ENCODE data around the gene KRTAP3-3.

KRTAP3-3 gene

DNA sequence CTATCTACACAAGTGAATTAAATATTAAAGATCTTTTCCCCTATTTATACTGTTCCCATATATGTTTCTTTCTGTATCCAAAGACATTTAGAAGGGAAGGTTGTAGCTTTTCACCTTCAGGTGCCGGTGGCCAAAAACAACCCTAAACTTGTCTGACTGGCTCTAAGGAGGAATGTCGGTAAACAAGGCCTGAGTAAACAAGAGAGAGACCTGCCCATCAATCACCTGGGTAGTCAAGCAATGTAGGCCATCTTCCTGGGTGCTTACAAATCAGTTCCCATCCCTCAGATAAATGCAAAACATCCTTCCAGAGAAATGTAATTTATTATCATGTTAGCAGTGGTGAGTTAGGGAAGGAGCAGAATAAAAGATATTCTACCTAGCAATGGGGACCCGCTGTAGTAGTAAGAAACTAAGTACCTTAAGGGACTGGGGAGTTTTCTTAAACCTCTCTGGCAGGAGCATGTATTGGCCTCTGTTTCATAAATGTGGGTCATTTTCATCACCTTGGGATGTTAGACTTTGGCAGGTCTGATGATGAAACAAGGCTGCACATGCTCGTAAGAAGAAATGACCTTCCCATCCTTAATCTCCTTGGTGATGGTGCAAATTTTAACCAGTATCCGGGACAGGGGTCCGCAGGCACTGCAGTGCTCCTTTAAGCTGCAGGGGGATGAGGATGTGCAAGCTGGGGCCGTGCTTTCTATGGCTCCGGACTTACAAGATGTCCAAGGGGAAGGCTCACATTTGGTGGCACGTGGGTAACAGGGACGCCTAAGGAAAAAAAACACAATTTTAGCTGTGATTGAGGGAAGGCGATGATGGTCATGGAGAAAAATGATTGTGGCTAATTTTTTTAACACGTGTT is 35.6 kb downstream of the KRTAP3-3 start:
- no peak for DNase-seq (ENCODE audit: low spot score)

DNA sequence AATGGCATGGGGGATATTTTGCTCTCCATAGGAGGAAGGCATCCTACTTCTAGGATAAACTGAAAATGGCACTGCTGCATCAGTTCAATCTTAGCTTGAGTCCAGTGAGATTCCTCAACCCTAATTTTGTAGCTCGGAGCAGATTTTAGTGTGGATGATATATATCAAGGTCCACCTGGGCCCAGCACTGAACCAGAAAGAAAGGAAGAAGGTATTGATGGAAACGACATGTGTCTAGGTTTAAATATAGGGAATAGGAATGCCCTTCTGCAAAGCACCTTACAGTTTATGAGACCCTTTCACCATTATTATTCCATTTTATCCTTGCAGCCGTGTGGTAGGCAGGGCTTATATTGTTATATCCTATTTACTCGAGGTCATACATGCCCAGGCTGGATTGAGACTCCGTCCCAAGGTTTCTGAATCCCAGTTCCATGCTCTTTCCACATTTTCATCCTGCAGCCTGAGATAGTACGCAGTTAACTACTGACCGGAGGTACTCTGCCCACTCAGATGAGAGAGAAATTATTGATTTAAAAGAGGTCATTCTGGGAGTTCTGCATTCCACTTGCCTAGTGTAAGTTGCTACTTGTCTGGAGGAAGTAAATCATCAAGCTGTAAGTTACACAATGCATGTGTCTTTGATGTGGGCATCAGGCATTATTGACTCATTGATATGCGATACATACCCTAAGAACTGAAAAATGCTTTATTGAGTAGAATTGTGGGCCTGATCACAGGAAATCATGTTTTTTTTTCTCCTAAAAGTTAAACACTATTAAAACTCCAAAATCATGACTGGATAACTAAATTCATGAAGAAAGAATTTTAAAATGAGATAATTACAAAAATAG is 37.3 kb downstream of the KRTAP3-3 start:
- no peak for DNase-seq (ENCODE audit: low spot score)

DNA sequence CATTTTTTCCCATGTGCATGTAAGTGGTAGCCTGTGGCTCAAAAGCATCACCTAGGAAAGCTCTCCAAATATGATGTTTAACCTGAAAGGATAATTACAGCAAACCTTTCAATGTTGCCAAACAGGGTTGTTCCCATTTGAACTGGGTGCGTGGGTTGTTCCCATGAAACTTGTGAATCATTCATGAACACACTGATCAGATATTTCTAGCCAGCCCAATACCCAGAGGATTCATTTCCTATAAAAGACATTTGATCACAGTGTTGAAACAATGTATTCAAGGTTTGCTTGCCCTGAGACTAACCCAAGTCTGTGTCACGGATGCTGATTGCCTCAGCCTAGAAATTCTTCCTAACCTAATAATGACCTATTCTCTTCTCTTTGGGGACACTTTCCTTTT is 40.1 kb downstream of the KRTAP3-3 start:
- no peak for DNase-seq (ENCODE audit: low spot score)

DNA sequence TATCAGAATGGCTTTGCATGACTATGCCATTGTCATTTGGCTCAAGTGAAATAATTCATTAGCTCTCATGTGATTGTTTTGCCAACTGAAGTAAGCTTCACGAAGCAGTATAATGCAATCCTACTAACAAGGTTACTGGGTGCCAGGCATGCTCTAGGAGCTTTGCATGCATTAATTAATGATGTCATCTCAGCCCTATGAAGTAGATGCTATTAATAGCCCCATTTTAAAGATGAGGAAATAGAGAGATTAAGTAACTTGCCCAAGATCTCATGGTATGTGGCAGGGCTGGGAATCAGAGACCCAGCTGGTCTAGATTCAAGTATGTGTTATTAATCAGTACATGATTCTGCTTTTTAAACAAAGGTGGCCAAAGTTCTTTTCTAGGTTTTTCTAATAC is 41.3 kb downstream of the KRTAP3-3 start:
- DNase-seq (ENCODE audit: low spot score): no peak

DNA sequence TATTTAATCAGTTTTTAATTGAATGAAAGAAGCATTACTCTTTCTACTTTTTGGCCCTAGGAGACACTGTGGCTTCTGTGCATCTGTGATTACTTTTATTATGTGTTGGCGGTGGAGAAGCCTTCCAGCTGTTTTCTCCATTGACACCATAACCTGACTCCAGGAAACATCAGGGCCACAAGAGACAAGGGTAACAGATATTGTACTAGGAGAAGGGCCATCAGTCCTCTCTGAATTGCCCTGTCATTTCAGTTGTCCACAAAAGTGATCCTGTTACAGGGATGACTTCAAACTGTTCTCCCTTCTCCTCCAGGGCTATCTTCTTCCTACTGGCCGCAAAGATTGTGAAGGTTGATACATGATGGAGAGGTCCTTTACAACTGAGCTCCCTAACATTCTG is 41.8 kb downstream of the KRTAP3-3 start:
- no peak for DNase-seq (ENCODE audit: low spot score)

DNA sequence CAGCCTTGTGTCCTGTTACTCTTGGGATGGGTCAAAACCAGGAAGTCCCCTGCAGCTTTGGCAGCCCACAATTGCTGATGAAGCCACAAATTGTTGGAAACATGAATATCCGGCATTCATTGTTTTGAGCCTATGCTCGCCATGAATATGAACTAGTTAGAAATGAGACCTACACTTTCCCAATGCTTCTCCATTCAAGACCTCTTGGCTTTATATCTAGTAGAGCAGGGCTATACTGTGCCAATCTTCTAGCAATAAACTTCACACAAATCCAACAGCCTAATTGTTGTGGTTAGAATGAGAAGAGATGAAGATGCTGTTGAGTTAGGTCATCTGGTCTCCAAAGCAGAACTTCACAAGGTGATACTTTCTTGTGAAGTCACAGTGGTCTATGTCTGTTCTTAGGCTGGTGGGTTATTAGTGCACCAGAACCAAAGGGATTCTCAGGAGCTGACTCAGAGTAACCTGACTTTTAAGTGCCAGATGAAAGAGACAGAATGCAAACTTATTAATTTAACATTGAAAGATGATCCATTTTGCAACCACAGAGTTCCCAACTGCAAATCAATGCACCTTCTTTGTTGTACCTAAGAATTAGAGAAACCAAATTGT is 42.8 kb downstream of the KRTAP3-3 start:
- DNase-seq (ENCODE audit: low spot score): no peak

DNA sequence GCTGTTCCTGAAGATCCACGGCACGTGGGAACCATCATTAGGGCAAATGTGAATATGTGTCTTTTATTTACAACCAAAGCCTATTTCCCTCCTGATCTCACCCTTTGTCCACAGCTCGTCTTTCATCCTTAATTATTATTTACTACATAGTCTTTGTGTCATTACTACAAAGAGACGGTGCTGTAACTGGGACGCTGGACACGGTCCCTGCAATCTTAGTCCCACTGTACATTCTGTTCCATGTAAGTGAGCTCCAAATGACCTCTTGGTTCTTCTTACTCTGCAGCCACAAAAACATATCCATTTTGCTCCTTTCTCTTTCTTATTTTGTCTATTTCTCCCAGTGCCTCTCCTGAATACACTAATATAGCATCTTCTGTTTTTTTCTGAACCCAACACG is 43.8 kb downstream of the KRTAP3-3 start:
- DNase-seq (ENCODE audit: low spot score): no peak

DNA sequence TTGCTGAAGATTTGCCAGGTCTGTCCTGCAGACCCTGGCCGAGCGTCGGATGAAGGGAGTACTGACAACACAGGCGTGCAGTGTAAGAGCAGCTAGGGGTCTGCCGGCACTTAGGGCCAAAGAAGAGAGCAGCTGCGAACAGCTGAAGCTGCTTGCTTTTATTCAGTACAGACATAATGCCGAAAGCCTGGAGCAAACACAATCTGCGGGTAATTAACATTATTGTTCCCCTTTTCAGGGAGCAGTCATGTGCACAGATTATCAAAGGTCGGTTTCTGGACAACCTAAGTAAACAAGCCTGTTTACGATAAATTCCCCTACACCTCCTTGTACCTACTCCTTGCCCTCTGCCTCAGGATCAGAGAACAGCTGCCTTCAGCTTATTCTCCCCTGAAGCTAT is 44.5 kb downstream of the KRTAP3-3 start:
- DNase-seq (ENCODE audit: low spot score): no peak

DNA sequence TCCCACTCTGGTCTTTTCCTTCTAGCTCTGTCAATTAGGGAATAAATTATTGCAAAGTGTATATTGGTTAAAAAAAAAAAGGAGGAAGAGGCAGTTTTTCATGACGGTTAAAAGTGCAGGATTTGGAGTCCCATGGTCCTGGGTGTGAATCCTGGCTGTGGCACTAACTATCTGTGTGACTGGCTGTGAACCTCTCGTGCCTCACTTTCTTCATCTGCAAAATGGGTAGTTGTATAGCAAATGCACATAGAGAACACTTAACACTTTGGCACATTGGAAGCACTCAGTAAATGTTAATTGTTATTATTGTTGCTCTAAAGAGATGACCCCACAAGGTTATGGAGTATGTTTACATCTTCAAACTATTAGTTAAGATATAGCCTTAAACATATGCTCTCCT is 46.0 kb downstream of the KRTAP3-3 start:
- no peak for DNase-seq (ENCODE audit: low spot score)

DNA sequence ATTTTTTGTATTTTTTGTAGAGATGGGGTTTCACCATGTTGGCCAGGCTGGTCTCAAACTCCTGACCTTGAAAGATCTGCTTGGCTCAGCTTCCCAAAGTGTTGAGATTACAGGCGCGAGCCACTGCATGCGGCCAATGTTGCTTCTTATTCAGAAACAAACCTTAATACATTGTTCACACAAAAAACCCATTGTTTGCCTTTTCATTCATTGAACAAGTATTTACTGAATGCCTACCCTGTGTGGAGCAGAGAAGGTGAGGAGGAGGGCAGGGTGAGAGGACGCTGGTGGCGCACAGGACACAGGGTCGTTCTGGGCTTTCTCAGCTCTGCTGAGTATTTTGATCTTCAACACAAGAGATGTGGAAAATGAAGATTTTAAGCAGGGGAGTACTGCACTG is 48.5 kb downstream of the KRTAP3-3 start:
- no peak for DNase-seq (ENCODE audit: low spot score)

DNA sequence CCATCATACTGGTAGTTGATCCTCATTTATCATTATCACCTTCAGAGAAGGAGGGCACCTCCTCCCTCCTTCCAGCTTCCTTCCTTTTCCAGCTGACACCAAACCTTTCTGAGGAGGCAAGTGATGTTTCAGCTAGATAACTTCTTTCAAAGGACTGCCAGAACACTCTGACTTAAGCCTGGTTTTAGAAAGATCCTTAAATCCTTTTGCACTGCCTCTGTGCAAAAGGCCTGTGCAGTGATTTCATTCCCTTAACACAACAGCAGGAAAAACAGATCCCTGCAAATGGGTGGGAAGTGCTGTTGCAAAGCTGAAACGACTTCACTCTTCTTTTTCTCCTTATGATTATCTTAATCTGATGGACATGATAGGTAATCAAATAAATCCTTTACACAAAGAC is 49.4 kb downstream of the KRTAP3-3 start:
- DNase-seq (ENCODE audit: low spot score): no peak

Measured in activated CD4-positive, alpha-beta T cell treated with anti-CD3 and anti-CD28 coated beads, Interleukin-2, Interleukin-4, amounts not matched to agents 100 ng/mL and 50 ng/mL, durations not matched to agents 16 hours and 8 hours (primary cell).